ENCODE data around the gene PLA2G2E. TPM values are rescaled to one million over a fixed set of nuclear protein-coding genes. Genes with fewer than 3 reads are reported as not detected.

Gene PLA2G2E
- total and polyA plus RNA-seq, 4 donors: not detected

DNA sequence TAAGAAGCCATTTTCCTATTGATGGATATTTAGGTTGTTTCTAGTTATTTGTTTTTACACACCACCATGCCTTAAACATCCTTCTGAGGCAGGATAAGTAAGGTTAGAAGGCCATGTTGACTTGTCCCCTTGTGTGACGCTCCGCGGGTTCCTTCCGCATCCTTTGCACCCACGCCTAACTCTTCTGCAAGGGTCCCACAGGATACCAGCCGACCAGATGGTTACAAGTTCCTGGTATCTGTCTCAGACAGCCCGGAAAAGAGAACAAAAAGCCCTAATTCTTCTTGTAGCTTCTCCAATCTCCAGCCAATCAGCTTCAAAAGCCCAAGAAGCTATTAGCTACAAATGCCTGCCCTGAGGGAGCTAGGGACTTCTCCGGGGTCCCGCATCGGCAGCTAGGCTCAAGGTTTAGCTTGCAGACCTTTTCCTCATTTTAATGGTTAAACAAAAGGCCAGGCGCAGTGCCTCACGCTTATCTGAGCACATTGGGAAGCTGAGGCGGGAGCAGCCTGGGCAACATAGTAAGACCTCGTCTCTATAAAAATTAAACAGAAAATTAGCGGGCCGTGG, 46.2 kb downstream of the PLA2G2E start:
- H3K27ac ChIP-seq (ENCODE audit: low read depth in 1 of 2, low read length in 1 of 2): no peak overlapping the region
- no peaks in the 10 kb centered on the region for H3K27me3 ChIP-seq (ENCODE audit: control insufficient read depth in 3 of 3, insufficient read depth in 3 of 3, low read length in 2 of 3)
- peaks cover 0 to 3% (median 0%) of the 10 kb centered on the region in 5 donors for H3K4me1 ChIP-seq (ENCODE audit: control insufficient read depth in 5 of 5, insufficient read depth in 5 of 5, low read length in 5 of 5)
- H3K4me3 ChIP-seq: no peak overlapping the region
- ATAC-seq (ENCODE audit: insufficient read depth, low FRiP score): no peak
- WGBS, 2 donors: 81 to 83% methylated on average over 16 of the region's 16 CpGs
- no peak for DNase-seq
- H3K36me3 ChIP-seq (ENCODE audit: control insufficient read depth in 4 of 4, insufficient read depth in 4 of 4, low read length in 4 of 4): no peaks in the 10 kb centered on the region
- no peak overlapping the region for H3K9ac ChIP-seq (ENCODE audit: insufficient read depth in 1 of 2, low read length in 2 of 2)
- TF ChIP-seq, protein P1, sequence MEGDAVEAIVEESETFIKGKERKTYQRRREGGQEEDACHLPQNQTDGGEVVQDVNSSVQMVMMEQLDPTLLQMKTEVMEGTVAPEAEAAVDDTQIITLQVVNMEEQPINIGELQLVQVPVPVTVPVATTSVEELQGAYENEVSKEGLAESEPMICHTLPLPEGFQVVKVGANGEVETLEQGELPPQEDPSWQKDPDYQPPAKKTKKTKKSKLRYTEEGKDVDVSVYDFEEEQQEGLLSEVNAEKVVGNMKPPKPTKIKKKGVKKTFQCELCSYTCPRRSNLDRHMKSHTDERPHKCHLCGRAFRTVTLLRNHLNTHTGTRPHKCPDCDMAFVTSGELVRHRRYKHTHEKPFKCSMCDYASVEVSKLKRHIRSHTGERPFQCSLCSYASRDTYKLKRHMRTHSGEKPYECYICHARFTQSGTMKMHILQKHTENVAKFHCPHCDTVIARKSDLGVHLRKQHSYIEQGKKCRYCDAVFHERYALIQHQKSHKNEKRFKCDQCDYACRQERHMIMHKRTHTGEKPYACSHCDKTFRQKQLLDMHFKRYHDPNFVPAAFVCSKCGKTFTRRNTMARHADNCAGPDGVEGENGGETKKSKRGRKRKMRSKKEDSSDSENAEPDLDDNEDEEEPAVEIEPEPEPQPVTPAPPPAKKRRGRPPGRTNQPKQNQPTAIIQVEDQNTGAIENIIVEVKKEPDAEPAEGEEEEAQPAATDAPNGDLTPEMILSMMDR (IDR thresholded peaks at IDR 0.05; ENCODE audit: control extremely low read depth, extremely low read depth): no peak
- H3K9me3 ChIP-seq (ENCODE audit: control insufficient read depth in 4 of 4, insufficient read depth in 3 of 4, low read length in 3 of 4): peaks cover 0 to 2% (median 0%) of the 10 kb centered on the region in 4 donors

DNA sequence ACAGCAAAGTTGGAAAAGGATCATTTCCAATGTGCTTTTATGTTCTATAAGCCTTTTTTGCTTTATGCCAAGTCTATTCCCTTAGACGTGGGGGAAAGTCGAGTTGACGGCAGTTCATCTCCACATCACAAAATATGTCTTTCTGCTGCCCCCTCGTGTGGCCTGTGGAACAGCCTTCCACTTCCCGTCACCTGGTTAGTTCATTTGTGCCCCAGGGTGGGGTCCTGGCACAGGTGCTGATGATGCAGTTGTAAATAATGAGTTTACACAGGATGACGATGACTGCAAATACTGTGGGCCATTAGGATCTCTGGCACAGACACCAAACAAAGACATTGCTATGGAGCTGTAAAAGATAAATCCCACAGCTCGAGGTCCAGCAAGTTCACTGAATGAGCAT, 51.2 kb downstream of the PLA2G2E start:
- no peaks in the 10 kb centered on the region for H3K27me3 ChIP-seq (ENCODE audit: control insufficient read depth in 3 of 3, insufficient read depth in 3 of 3, low read length in 2 of 3)

More for the DNA sequence above, 51.2 kb downstream of the PLA2G2E start:
- no peak overlapping the region for H3K27ac ChIP-seq (ENCODE audit: low read depth in 1 of 2, low read length in 1 of 2)
- no peaks in the 10 kb centered on the region for H3K36me3 ChIP-seq (ENCODE audit: control insufficient read depth in 4 of 4, insufficient read depth in 4 of 4, low read length in 4 of 4)
- H3K9me3 ChIP-seq (ENCODE audit: control insufficient read depth in 4 of 4, insufficient read depth in 3 of 4, low read length in 3 of 4): peaks cover 0 to 2% (median 0%) of the 10 kb centered on the region in 4 donors
- no peak for DNase-seq
- no peaks in the 10 kb centered on the region for H3K4me1 ChIP-seq (ENCODE audit: control insufficient read depth in 5 of 5, insufficient read depth in 5 of 5, low read length in 5 of 5)
- TF ChIP-seq, protein P1 (IDR thresholded peaks at IDR 0.05; ENCODE audit: control extremely low read depth, extremely low read depth): no peak
- no peak overlapping the region for H3K4me3 ChIP-seq
- ATAC-seq (ENCODE audit: insufficient read depth, low FRiP score): no peak
- H3K9ac ChIP-seq (ENCODE audit: insufficient read depth in 1 of 2, low read length in 2 of 2): no peak overlapping the region
- WGBS, 2 donors: 56 to 74% methylated on average over 7 of the region's 7 CpGs

Other genes starting within 250 kb of the PLA2G2E start
- gene TMCO4, start 123.7 kb downstream of the PLA2G2E start, total RNA-seq: 10 to 100 TPM; 22.5 to 27.8 TPM
- gene TMCO4, start 123.7 kb downstream of the PLA2G2E start, polyA plus RNA-seq: 10 to 100 TPM; 14.3 to 16.6 TPM
- not detected for gene RNF186, start 108.3 kb downstream of the PLA2G2E start, total RNA-seq
- not detected for gene RNF186, start 108.3 kb downstream of the PLA2G2E start, polyA plus RNA-seq
- gene OTUD3, start 41.2 kb downstream of the PLA2G2E start, total RNA-seq: 1 to 10 TPM; 7.8 to 8.6 TPM
- 1 to 10 TPM; 1.7 to 5.5 TPM for gene OTUD3, start 41.2 kb downstream of the PLA2G2E start, polyA plus RNA-seq
- gene PLA2G2A, start 56.0 kb upstream of the PLA2G2E start, total RNA-seq: 10 to 100 TPM in 1 of 2 donors, 1 to 10 TPM in 1; 1.8 to 33.1 TPM
- gene PLA2G2A, start 56.0 kb upstream of the PLA2G2E start, polyA plus RNA-seq: 100 to 1,000 TPM in 1 of 2 donors, 10 to 100 TPM in 1; 29.5 to 168 TPM
- 1 to 10 TPM; 1.1 to 6.5 TPM for gene PLA2G5, start 146.6 kb upstream of the PLA2G2E start, total RNA-seq
- gene PLA2G5, start 146.6 kb upstream of the PLA2G2E start, polyA plus RNA-seq: 1 to 10 TPM; 1.4 to 3.8 TPM
- under 1 TPM in 1 of 2 donors, not detected in 1; 0.57 TPM for gene PLA2G2D, start 195.9 kb upstream of the PLA2G2E start, total RNA-seq
- under 1 TPM; 0.06 TPM for gene PLA2G2D, start 195.9 kb upstream of the PLA2G2E start, polyA plus RNA-seq
- not detected for gene PLA2G2F, start 215.7 kb upstream of the PLA2G2E start, total RNA-seq
- not detected for gene PLA2G2F, start 215.7 kb upstream of the PLA2G2E start, polyA plus RNA-seq